HG02678 (cell line): ENCODE data around the gene CCSER1.
A peak's percentile ranks its signal among the peaks of the same experiment; 100 is the strongest.
"Not testable (repeated sequence)": the region's sequence is repeated elsewhere in the genome, so short reads cannot be mapped to it uniquely, and the experiment has no call there.

Experiments
- ATAC-seq: cut with Tn5 transposase; IDR thresholded peaks from one replicate; pipeline ENCODE4 v1.9.1; 2021; ENCODE audit warnings: mild to moderate bottlenecking, moderate library complexity; ENCODE audit not compliant: unreplicated experiment

CCSER1 gene

GRCh38 chr4:91226867-91227266 lies 1099.7 kb downstream of the CCSER1 start:
- no peak for ATAC-seq

GRCh38 chr4:91228659-91229058 lies 1101.5 kb downstream of the CCSER1 start:
- no peak for ATAC-seq

- ATAC-seq, result no peak
These were observed 1106.0 kb downstream of the CCSER1 start for GRCh38 chr4:91233164-91233563.

- ATAC-seq, result no peak
These were observed 1115.9 kb downstream of the CCSER1 start for GRCh38 chr4:91243132-91243531.

GRCh38 chr4:91256043-91256442 lies 1128.8 kb downstream of the CCSER1 start:
- no peak for ATAC-seq

GRCh38 chr4:91256751-91257150 lies 1129.6 kb downstream of the CCSER1 start:
- ATAC-seq, result no peak

GRCh38 chr4:91257721-91258120 lies 1130.5 kb downstream of the CCSER1 start:
- no peak for ATAC-seq

GRCh38 chr4:91258326-91258725 lies 1131.1 kb downstream of the CCSER1 start:
- no peak for ATAC-seq

- peak; percentile 67 for ATAC-seq
These were observed 1140.3 kb downstream of the CCSER1 start for GRCh38 chr4:91267543-91267942.

- not testable (repeated sequence) for ATAC-seq
These were observed 1141.3 kb downstream of the CCSER1 start for GRCh38 chr4:91268481-91268880.

- no peak for ATAC-seq
These were observed 1141.7 kb downstream of the CCSER1 start for GRCh38 chr4:91268913-91269312.

- ATAC-seq, result no peak
These were observed 1152.7 kb downstream of the CCSER1 start for GRCh38 chr4:91279899-91280298.

GRCh38 chr4:91280551-91281290 lies 1153.5 kb downstream of the CCSER1 start:
- no peak for ATAC-seq

- no peak for ATAC-seq
These were observed 1155.0 kb downstream of the CCSER1 start for GRCh38 chr4:91282217-91282616.

GRCh38 chr4:91283726-91284230 lies 1156.6 kb downstream of the CCSER1 start:
- no peak for ATAC-seq

- no peak for ATAC-seq
These were observed 1157.3 kb downstream of the CCSER1 start for GRCh38 chr4:91284480-91284879.

GRCh38 chr4:91285487-91285886 lies 1158.3 kb downstream of the CCSER1 start:
- no peak for ATAC-seq

- no peak for ATAC-seq
These were observed 1161.6 kb downstream of the CCSER1 start for GRCh38 chr4:91288702-91289311.

- ATAC-seq, result no peak
These were observed 1171.0 kb downstream of the CCSER1 start for GRCh38 chr4:91298156-91298700.

GRCh38 chr4:91298824-91299223 lies 1171.6 kb downstream of the CCSER1 start:
- no peak for ATAC-seq

GRCh38 chr4:91302120-91302519 lies 1174.9 kb downstream of the CCSER1 start:
- no peak for ATAC-seq

GRCh38 chr4:91304292-91304691 lies 1177.1 kb downstream of the CCSER1 start:
- no peak for ATAC-seq
